Sigmoid colon (tissue), 4 donors: ENCODE results near the gene COL4A4.

Experiments used
- CTCF ChIP-seq, 4 experiments: fragments of 450-650 bp in 3 of 4; fragments of 200-600 bp in 1 of 4; IDR thresholded peaks; one replicate each; pipeline ENCODE4 v1.5.1; 2016 to 2019; ENCODE audit warnings: antibody characterized with exemption in 4 of 4, mild to moderate bottlenecking in 3 of 4, moderate library complexity in 2 of 4
- POLR2AphosphoS5 ChIP-seq, 4 donors: sonication (generic); formaldehyde crosslinking; IDR thresholded peaks; one replicate each; pipeline ENCODE4 v1.6.1; 2017; ENCODE audit warnings: antibody characterized with exemption in 4 of 4

GRCh38 chr2:227006189-227006897 is 157.7 kb downstream of the COL4A4 start:
- TF ChIP-seq CTCF (IDR thresholded peaks at IDR 0.05) (no peak), POLR2AphosphoS5 (IDR thresholded peaks at IDR 0.05) (no peak)
